SU-DHL-6 (cell line): ENCODE results near the gene TBC1D16.

Source experiments
- H2AFZ ChIP-seq: fragments of 200-600 bp; sonication (generic); 2 replicates; pipeline ENCODE4 v1.6.1; 2014; ENCODE audit warnings: low read depth, mild to moderate bottlenecking, moderate library complexity, mixed read lengths, antibody characterized with exemption, low read length; ENCODE audit not compliant: severe bottlenecking
- H3F3A ChIP-seq: fragments of 200-600 bp; shearing (Covaris generic); 2 replicates; pipeline ENCODE4 v1.6.0; 2016; ENCODE audit warnings: antibody characterized with exemption, mild to moderate bottlenecking; ENCODE audit not compliant: insufficient read depth
- H3K27ac ChIP-seq: fragments of 200-600 bp; sonication (generic); 2 replicates; pipeline ENCODE4 v1.5.1; 2016; ENCODE audit warnings: low read depth, mild to moderate bottlenecking, low read length, moderate library complexity, mixed read lengths
- H3K27me3 ChIP-seq: fragments of 200-600 bp; sonication (generic), shearing (Covaris generic); 2 replicates; pipeline ENCODE4 v1.6.0; 2014; ENCODE audit warnings: mild to moderate bottlenecking, low read length
- H3K36me3 ChIP-seq: fragments of 200-600 bp; sonication (generic); 2 replicates; pipeline ENCODE4 v1.6.1; 2014; ENCODE audit warnings: mild to moderate bottlenecking, low read length, mixed read lengths
- H3K4me2 ChIP-seq: fragments of 300-600, 200-600 bp; shearing (Covaris generic), sonication (generic); 2 replicates; pipeline ENCODE4 v1.6.0; 2014; ENCODE audit warnings: low read length, low read depth, mild to moderate bottlenecking; ENCODE audit not compliant: poor library complexity, severe bottlenecking
- H3K4me3 ChIP-seq: fragments of 200-600 bp; sonication (generic); 2 replicates; pipeline ENCODE4 v1.5.1; 2014; ENCODE audit warnings: antibody characterized with exemption, low read length, mild to moderate bottlenecking, mixed read lengths; ENCODE audit not compliant: insufficient read depth, poor library complexity, severe bottlenecking
- H3K79me2 ChIP-seq: fragments of 200-600 bp; sonication (generic); 2 replicates; pipeline ENCODE4 v1.6.1; 2014; ENCODE audit warnings: mild to moderate bottlenecking, low read length, moderate library complexity; ENCODE audit not compliant: insufficient read depth
- H3K9ac ChIP-seq: fragments of 200-600 bp; sonication (generic); 2 replicates; pipeline ENCODE4 v1.7.0; 2014; ENCODE audit warnings: mild to moderate bottlenecking, low read length
- H3K9me2 ChIP-seq: fragments of 200-600 bp; sonication (generic); replicated peaks from 2 replicates; pipeline ENCODE4 v1.6.1; 2014; ENCODE audit warnings: low read length; ENCODE audit not compliant: insufficient read depth
- H3K9me3 ChIP-seq: fragments of 200-600 bp; sonication (generic); 2 replicates; pipeline ENCODE4 v1.6.1; 2014; ENCODE audit warnings: low read length, mixed read lengths; ENCODE audit not compliant: insufficient read depth
- H4K20me1 ChIP-seq: fragments of 200-600 bp; sonication (generic); 2 replicates; pipeline ENCODE4 v1.6.1; 2014; ENCODE audit warnings: low read depth, mild to moderate bottlenecking, antibody characterized with exemption, low read length, moderate library complexity, mixed read lengths
- CTCF ChIP-seq: fragments of 200-600 bp; sonication (generic); IDR thresholded peaks from one replicate; pipeline ENCODE4 v1.5.1; 2017; ENCODE audit warnings: antibody characterized with exemption, mild to moderate bottlenecking, low read length, moderate library complexity; ENCODE audit not compliant: insufficient read depth, poor library complexity, severe bottlenecking
- EZH2phosphoT487 ChIP-seq: fragments of 200-600 bp; sonication (generic), shearing (Covaris generic); conservative IDR thresholded peaks from 2 replicates; pipeline ENCODE4 v1.6.1; 2018; ENCODE audit warnings: mild to moderate bottlenecking, antibody characterized with exemption, low read length, moderate library complexity, mixed read lengths

TBC1D16 gene

GRCh38 chr17:80034791-80035686 is 633 bp downstream of the TBC1D16 start:
- peak overlapping the region; percentile 22 for H3K4me3 ChIP-seq
- no peak overlapping the region for H2AFZ ChIP-seq
- H3K36me3 ChIP-seq, result no peaks in the 10 kb centered on the region
- H3K9me3 ChIP-seq, result no peaks in the 10 kb centered on the region
- TF ChIP-seq EZH2phosphoT487 (no peak), CTCF (no peak)
- H4K20me1 ChIP-seq, result no peaks in the 10 kb centered on the region
- H3K4me2 ChIP-seq, result peak overlapping the region; percentile 43
- no peaks in the 10 kb centered on the region for H3K79me2 ChIP-seq
- peaks cover 4% of the 10 kb centered on the region; the same call in 1 of the 2 replicates for H3K27me3 ChIP-seq
- H3K9ac ChIP-seq, result peak overlapping the region; percentile 8; the same call in 1 of the 2 replicates
- H3F3A ChIP-seq, result no peaks in the 10 kb centered on the region; the same call in 1 of the 2 replicates
- no peaks in the 10 kb centered on the region for H3K9me2 ChIP-seq
- H3K27ac ChIP-seq, result no peak overlapping the region

- Histone ChIP-seq H3K9me3 (no peaks in the 10 kb centered on the region), H2AFZ (no peak overlapping the region), H3K27ac (no peak overlapping the region), H4K20me1 (no peaks in the 10 kb centered on the region), H3K79me2 (no peaks in the 10 kb centered on the region), H3K9ac (no peak overlapping the region), H3K9me2 (no peaks in the 10 kb centered on the region), H3K27me3 (peaks cover 4% of the 10 kb centered on the region; the same call in 1 of the 2 replicates), H3K36me3 (no peaks in the 10 kb centered on the region), H3F3A (no peaks in the 10 kb centered on the region; the same call in 1 of the 2 replicates), H3K4me3 (no peak overlapping the region), H3K4me2 (no peak overlapping the region)
- no peak for TF ChIP-seq EZH2phosphoT487
- no peak for TF ChIP-seq CTCF
Observed at GRCh38 chr17:80033840-80034239, 1.8 kb downstream of the TBC1D16 start.

GRCh38 chr17:80032614-80033171 is 3.0 kb downstream of the TBC1D16 start:
- H3K27me3 ChIP-seq, result peaks cover 4% of the 10 kb centered on the region; the same call in 1 of the 2 replicates
- no peaks in the 10 kb centered on the region for H3K36me3 ChIP-seq
- H3F3A ChIP-seq, result no peaks in the 10 kb centered on the region; the same call in 1 of the 2 replicates
- H3K4me3 ChIP-seq, result no peak overlapping the region
- no peaks in the 10 kb centered on the region for H3K9me2 ChIP-seq
- no peaks in the 10 kb centered on the region for H4K20me1 ChIP-seq
- H3K4me2 ChIP-seq, result no peak overlapping the region
- H3K27ac ChIP-seq, result no peak overlapping the region
- TF ChIP-seq EZH2phosphoT487 (no peak), CTCF (no peak)
- no peak overlapping the region for H2AFZ ChIP-seq
- no peaks in the 10 kb centered on the region for H3K9me3 ChIP-seq
- no peaks in the 10 kb centered on the region for H3K79me2 ChIP-seq
- H3K9ac ChIP-seq, result no peak overlapping the region
